Spinal cord (tissue), 10 donors: ENCODE results near the gene PTAR1. TPM values are rescaled to one million over a fixed set of nuclear protein-coding genes. Genes with fewer than 3 reads are reported as not detected.

Experiments
- DNase-seq, 6 donors: peaks; one replicate each; pipeline versions ENCODE4 v3.0.0 to v3.0.0-alpha.2; 2013 to 2015; ENCODE audit warnings: low spot score in 6 of 6, low read depth in 4 of 6
- H3K27ac ChIP-seq: one replicate; pipeline ENCODE4 v1.5.1; 2013; ENCODE audit warnings: low read depth, low read length, control low read depth
- H3K27me3 ChIP-seq: one replicate; pipeline ENCODE4 v1.6.1; 2013; ENCODE audit warnings: low read length; ENCODE audit not compliant: control insufficient read depth, insufficient read depth
- H3K36me3 ChIP-seq: one replicate; pipeline ENCODE4 v1.6.1; 2013; ENCODE audit warnings: low read length; ENCODE audit not compliant: control insufficient read depth, insufficient read depth
- H3K4me1 ChIP-seq: one replicate; pipeline ENCODE4 v1.6.1; 2013; ENCODE audit warnings: low read length; ENCODE audit not compliant: control insufficient read depth, insufficient read depth
- H3K4me3 ChIP-seq: one replicate; pipeline ENCODE4 v1.5.1; 2013; ENCODE audit warnings: low read depth, low read length, control low read depth
- H3K9me3 ChIP-seq: one replicate; pipeline ENCODE4 v1.6.1; 2013; ENCODE audit warnings: low read length; ENCODE audit not compliant: control insufficient read depth, insufficient read depth
- WGBS: methylation state at CpG from one replicate; pipeline ENCODE4 v1.1.5; 2013; ENCODE audit warnings: missing lambda C conversion rate; ENCODE audit not compliant: insufficient coverage; 5-methylcytosine and 5-hydroxymethylcytosine counted together
- polyA plus RNA-seq, 2 donors: library from polyadenylated mRNA; unstranded; fragments of 120-200 nt; gene quantifications; one replicate each; pipeline ENCODE4 v1.2.1, GENCODE V29; 2013; ENCODE audit not compliant: insufficient read length in 2 of 2
- total RNA-seq, 2 donors: library from RNA; depleted of rRNA in 1 of 2; stranded (reverse); fragments of 120-200 nt in 1 of 2; fragments of >200 nt in 1 of 2; gene quantifications; one replicate each; pipeline versions ENCODE4 v1.2.3 to v1.2.4, GENCODE V29; 2013 to 2014
- donor health status: healthy.

Gene PTAR1
- total and polyA plus RNA-seq, 4 donors: 29.3 to 158 (median 73.0) TPM

DNA sequence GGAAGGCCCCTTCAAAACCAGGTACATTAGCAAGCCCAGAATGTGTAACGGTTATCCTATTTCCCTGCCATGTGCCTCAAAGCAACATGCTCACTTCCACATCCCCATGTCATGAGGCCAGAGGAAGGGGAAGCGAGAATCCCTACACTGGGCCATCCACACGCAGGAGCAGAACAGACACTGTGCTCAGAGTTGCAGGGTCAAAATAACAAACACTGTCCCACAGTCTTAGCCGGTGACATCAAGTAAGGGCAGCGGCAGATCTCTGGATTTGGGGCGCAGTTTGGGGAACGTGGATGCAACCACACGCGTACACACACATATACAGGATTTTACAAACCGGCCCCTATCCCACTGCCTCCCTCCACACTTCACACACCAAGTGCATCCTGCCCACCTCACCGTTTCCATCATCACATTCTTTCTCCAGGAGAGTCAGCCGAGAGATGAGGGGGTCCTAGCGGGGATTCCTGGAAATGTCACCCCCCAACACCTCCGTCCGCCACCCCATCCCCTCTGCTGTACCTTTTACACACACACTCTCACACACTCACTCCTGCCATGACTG lies 88.4 kb downstream of the PTAR1 start:
- peak overlapping the region; percentile 62 for H3K4me3 ChIP-seq
- WGBS: 16% methylated on average over 14 of the region's 15 CpGs
- DNase-seq: peak in 5 of 6 donors; percentile 28 to 67 (median 61)

GRCh38 chr9:69667306-69667705 lies 92.5 kb downstream of the PTAR1 start:
- WGBS: no CpG with 5 or more reads among the region's 1 CpG
- Histone ChIP-seq H3K27ac (no peak overlapping the region), H3K4me1 (peaks cover 6% of the 10 kb centered on the region), H3K9me3 (no peaks in the 10 kb centered on the region), H3K36me3 (no peaks in the 10 kb centered on the region), H3K27me3 (no peaks in the 10 kb centered on the region), H3K4me3 (no peak overlapping the region)
- DNase-seq: no peak

More for the DNA sequence above, 88.4 kb downstream of the PTAR1 start:
- H3K27me3 ChIP-seq: no peaks in the 10 kb centered on the region
- H3K27ac ChIP-seq: peak overlapping the region; percentile 86
- no peaks in the 10 kb centered on the region for H3K9me3 ChIP-seq
- no peaks in the 10 kb centered on the region for H3K36me3 ChIP-seq
- H3K4me1 ChIP-seq: peaks cover 21% of the 10 kb centered on the region

GRCh38 chr9:69660304-69660703 lies 99.5 kb downstream of the PTAR1 start:
- H3K36me3 ChIP-seq: no peaks in the 10 kb centered on the region
- no CpG with 5 or more reads among the region's 2 CpGs for WGBS
- no peaks in the 10 kb centered on the region for H3K27me3 ChIP-seq
- no peaks in the 10 kb centered on the region for H3K4me1 ChIP-seq
- H3K27ac ChIP-seq: no peak overlapping the region
- peak in 1 of 6 donors; percentile 28 for DNase-seq
- H3K4me3 ChIP-seq: no peak overlapping the region
- H3K9me3 ChIP-seq: no peaks in the 10 kb centered on the region

Other genes with a start within 250 kb of the PTAR1 start
- gene APBA1, start 87.6 kb downstream of the PTAR1 start, total RNA-seq: 10 to 100 TPM; 38.5 to 76.4 TPM
- 100 to 1,000 TPM in 1 of 2 donors, 10 to 100 TPM in 1; 91.6 to 101 TPM for gene APBA1, start 87.6 kb downstream of the PTAR1 start, polyA plus RNA-seq
- 10 to 100 TPM in 1 of 2 donors, 1 to 10 TPM in 1; 3.0 to 10.7 TPM for gene CFAP95, start 60.8 kb upstream of the PTAR1 start, total RNA-seq
- gene CFAP95, start 60.8 kb upstream of the PTAR1 start, polyA plus RNA-seq: 1 to 10 TPM; 5.0 to 7.1 TPM